ENCODE results near the gene MYLK2.

GRCh38 chr20:31838646-31839292 is 19.6 kb downstream of the MYLK2 start:
- no peak for TF ChIP-seq CTCF (optimal IDR thresholded peaks at IDR 0.05 in 1 of 3, IDR thresholded peaks at IDR 0.05 in 1 of 3, conservative IDR thresholded peaks at IDR 0.05 in 1 of 3; ENCODE audit: extremely low read depth in 1 of 3, insufficient read depth in 2 of 3, low read length in 3 of 3)
- TF ChIP-seq EZH2 (IDR thresholded peaks at IDR 0.05; ENCODE audit: low read length) = no peak

Data from keratinocyte (primary cell).